ENCODE measurements around the gene GMPPB.
"Not testable (repeated sequence)": the region's sequence is repeated elsewhere in the genome, so short reads cannot be mapped to it uniquely, and the experiment has no call there.

The GMPPB gene

GRCh38 chr3:49712631-49713317, 11.0 kb downstream of the GMPPB start:
- DNase-seq: no peak

GRCh38 chr3:49712166-49712565, 11.6 kb downstream of the GMPPB start:
- DNase-seq: no peak

GRCh38 chr3:49711489-49711888, 12.3 kb downstream of the GMPPB start:
- no peak for DNase-seq

GRCh38 chr3:49709852-49710251, 13.9 kb downstream of the GMPPB start:
- no peak for DNase-seq

- no peak for DNase-seq
These were observed 16.7 kb downstream of the GMPPB start for GRCh38 chr3:49707113-49707480.

GRCh38 chr3:49706456-49707112, 17.2 kb downstream of the GMPPB start:
- DNase-seq: no peak

- no peak for DNase-seq
These were observed 18.3 kb downstream of the GMPPB start for GRCh38 chr3:49705390-49705960.

GRCh38 chr3:49704629-49705028, 19.1 kb downstream of the GMPPB start:
- DNase-seq: no peak

GRCh38 chr3:49703956-49704355, 19.8 kb downstream of the GMPPB start:
- no peak for DNase-seq

- peak; percentile 76 to 77 for DNase-seq
These were observed 20.3 kb downstream of the GMPPB start for GRCh38 chr3:49703443-49703927.

- no peak for DNase-seq
These were observed 21.1 kb downstream of the GMPPB start for GRCh38 chr3:49702672-49703071.

GRCh38 chr3:49701388-49702077, 22.2 kb downstream of the GMPPB start:
- peak; percentile 13 to 20 for DNase-seq

GRCh38 chr3:49700453-49701128, 23.2 kb downstream of the GMPPB start:
- no peak for DNase-seq

GRCh38 chr3:49700014-49700413, 23.7 kb downstream of the GMPPB start:
- no peak for DNase-seq

- DNase-seq: no peak
These were observed 24.3 kb downstream of the GMPPB start for GRCh38 chr3:49699281-49699979.

GRCh38 chr3:49695350-49696015, 28.3 kb downstream of the GMPPB start:
- DNase-seq: not testable (repeated sequence)

- DNase-seq: not testable (repeated sequence)
These were observed 29.2 kb downstream of the GMPPB start for GRCh38 chr3:49694409-49695070.

GRCh38 chr3:49691481-49691880, 32.3 kb downstream of the GMPPB start:
- not testable (repeated sequence) for DNase-seq

GRCh38 chr3:49690856-49691255, 32.9 kb downstream of the GMPPB start:
- DNase-seq: not testable (repeated sequence)

- not testable (repeated sequence) for DNase-seq
These were observed 33.7 kb downstream of the GMPPB start for GRCh38 chr3:49689908-49690624.

Data from AML-193 (cell line).